ENCODE measurements around the gene CASS4.

CASS4 gene

DNA sequence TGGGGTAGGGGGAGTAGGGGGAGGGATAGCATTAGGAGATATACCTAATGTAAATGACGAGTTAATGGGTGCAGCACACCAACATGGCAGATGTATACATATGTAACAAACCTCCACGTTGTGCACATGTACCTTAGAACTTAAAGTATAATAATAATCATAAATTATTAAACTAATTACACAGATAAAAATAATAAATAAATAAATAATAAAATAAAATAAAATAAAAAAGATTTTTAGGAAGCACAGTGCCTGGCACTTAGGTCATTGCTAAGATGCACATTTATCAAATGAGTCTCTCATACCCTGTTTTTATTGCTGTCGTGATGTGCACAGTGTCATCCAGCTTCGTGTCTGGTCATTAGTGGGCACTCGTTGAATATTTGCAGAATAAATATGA lies 37.4 kb downstream of the CASS4 start:
- no peak overlapping the region for H3K4me3 ChIP-seq (replicated peaks; ENCODE audit: low read depth, low read length)
- TF ChIP-seq, protein P1, sequence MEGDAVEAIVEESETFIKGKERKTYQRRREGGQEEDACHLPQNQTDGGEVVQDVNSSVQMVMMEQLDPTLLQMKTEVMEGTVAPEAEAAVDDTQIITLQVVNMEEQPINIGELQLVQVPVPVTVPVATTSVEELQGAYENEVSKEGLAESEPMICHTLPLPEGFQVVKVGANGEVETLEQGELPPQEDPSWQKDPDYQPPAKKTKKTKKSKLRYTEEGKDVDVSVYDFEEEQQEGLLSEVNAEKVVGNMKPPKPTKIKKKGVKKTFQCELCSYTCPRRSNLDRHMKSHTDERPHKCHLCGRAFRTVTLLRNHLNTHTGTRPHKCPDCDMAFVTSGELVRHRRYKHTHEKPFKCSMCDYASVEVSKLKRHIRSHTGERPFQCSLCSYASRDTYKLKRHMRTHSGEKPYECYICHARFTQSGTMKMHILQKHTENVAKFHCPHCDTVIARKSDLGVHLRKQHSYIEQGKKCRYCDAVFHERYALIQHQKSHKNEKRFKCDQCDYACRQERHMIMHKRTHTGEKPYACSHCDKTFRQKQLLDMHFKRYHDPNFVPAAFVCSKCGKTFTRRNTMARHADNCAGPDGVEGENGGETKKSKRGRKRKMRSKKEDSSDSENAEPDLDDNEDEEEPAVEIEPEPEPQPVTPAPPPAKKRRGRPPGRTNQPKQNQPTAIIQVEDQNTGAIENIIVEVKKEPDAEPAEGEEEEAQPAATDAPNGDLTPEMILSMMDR (IDR thresholded peaks at IDR 0.05; ENCODE audit: low read depth, low read length, missing control alignments), result no peak
- DNase-seq (ENCODE audit: extremely low read depth, low read depth), result no peak

GRCh38 chr20:56451056-56451765 lies 39.2 kb downstream of the CASS4 start:
- TF ChIP-seq, protein P1 (IDR thresholded peaks at IDR 0.05; ENCODE audit: low read depth, low read length, missing control alignments), result no peak
- DNase-seq (ENCODE audit: extremely low read depth, low read depth), result no peak
- no peak overlapping the region for H3K4me3 ChIP-seq (replicated peaks; ENCODE audit: low read depth, low read length)

GRCh38 chr20:56453352-56453751 lies 41.3 kb downstream of the CASS4 start:
- H3K4me3 ChIP-seq (replicated peaks; ENCODE audit: low read depth, low read length), result no peak overlapping the region
- TF ChIP-seq, protein P1 (IDR thresholded peaks at IDR 0.05; ENCODE audit: low read depth, low read length, missing control alignments), result no peak
- no peak for DNase-seq (ENCODE audit: extremely low read depth, low read depth)

DNA sequence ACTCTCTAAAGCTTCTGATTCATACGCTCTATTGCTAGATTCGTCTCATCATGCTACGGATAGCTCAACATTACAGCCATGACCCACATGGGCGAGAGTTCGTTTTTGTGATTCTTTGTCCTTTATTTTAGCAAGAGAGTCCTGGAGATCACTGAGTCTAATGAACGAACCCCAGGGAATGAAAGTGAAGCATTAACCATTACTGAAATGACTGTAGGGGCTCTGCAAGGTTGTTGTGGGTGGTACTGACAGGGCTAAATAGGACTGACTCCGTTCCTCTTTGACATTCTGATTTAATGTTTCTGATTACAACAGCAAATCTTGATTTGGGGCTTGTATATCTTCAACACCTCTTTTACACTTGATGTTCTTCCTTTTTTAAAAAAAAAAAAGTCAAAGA lies 42.7 kb downstream of the CASS4 start:
- no peak overlapping the region for H3K4me3 ChIP-seq (replicated peaks; ENCODE audit: low read depth, low read length)
- TF ChIP-seq, protein P1 (IDR thresholded peaks at IDR 0.05; ENCODE audit: low read depth, low read length, missing control alignments), result no peak
- no peak for DNase-seq (ENCODE audit: extremely low read depth, low read depth)

- TF ChIP-seq, protein P1 (IDR thresholded peaks at IDR 0.05; ENCODE audit: low read depth, low read length, missing control alignments), result no peak
- H3K4me3 ChIP-seq (replicated peaks; ENCODE audit: low read depth, low read length), result no peak overlapping the region
- no peak for DNase-seq (ENCODE audit: extremely low read depth, low read depth)
These were observed 46.3 kb downstream of the CASS4 start for GRCh38 chr20:56458206-56458821.

DNA sequence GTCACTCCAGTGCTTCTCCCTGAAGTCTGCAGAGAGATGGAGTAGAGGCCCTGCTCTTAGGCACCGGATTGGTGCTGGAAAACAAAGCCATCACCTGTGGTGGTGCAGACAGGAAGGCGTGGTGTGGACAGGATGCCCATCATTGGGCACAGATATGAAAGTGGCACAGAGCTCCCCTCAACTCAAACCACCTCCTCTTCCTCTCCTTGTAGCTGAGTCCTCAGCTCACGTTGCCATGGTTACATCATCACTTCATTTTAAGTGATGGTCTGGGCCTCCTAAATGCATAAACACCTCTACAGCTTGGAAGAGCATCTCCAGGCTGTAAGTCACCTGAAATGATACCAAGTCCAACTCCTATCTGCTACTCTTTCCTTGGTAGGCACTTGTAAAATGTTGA lies 48.4 kb downstream of the CASS4 start:
- TF ChIP-seq, protein P1 (IDR thresholded peaks at IDR 0.05; ENCODE audit: low read depth, low read length, missing control alignments), result no peak
- no peak overlapping the region for H3K4me3 ChIP-seq (replicated peaks; ENCODE audit: low read depth, low read length)
- DNase-seq (ENCODE audit: extremely low read depth, low read depth), result no peak

Data from HFF-Myc (cell line).